GM18498 (cell line): Measurements from ENCODE around the gene BTBD9.

Experiments
- ATAC-seq: cut with Tn5 transposase; IDR thresholded peaks from one replicate; pipeline ENCODE4 v1.9.1; 2021; ENCODE audit warnings: mild to moderate bottlenecking, moderate library complexity; ENCODE audit not compliant: unreplicated experiment

BTBD9 gene

DNA sequence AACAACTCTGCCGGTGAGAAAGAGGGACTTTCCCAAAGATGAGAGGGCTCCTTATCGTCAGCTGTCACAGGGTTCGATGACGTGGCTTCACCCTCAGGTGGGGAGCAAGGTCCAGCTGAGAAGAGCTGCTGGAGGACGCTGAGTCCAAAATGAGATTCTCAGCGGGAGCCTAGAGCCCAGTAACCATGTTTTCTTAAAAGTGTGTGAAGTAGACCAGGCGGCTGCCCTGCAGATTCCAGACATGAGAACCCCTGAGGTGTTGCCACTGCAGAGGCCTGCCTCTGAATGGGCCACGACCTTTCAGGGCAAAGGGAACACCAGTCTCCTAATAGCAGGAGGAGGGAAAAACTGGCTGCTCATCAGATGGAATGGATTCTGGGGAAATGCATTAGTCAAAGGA lies 375.1 kb downstream of the BTBD9 start:
- ATAC-seq = no peak

DNA sequence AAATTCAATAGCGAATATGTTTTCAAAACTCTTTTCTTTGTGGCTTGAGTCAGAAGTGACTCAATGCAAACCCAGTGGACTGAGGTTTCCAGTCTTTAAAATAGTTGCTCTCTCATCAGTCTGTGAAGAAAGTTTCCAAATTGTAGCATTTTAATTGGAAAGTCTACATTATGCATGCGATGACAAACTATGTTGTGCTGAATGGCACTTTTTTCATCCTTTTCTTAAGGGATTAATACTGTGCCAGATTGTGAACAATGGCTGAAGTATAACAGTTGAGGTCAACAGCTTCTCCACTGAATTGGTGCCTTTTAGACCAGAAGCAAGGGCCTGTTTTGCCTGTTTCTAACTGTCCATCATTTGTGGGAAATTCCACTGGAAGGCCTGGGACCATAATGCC lies 377.1 kb downstream of the BTBD9 start:
- no peak for ATAC-seq

DNA sequence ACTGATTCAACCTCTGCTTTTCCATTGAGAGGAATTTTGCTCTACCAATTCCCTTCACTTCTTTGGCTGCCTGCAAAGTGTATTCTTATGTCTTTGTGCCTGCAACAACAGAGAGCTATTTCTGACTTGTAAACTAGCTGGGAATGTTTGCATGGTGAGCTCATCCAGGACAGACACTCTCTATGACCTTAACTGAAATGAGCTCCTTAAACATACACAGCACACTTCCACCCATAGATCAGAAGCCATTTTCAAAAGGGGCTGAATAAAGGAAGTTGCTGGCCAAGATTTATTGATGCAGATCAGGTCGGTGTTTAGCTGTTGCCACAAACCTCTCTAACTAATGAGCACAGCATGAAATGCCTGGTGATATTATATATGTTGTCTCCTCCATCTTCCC lies 377.7 kb downstream of the BTBD9 start:
- no peak for ATAC-seq

DNA sequence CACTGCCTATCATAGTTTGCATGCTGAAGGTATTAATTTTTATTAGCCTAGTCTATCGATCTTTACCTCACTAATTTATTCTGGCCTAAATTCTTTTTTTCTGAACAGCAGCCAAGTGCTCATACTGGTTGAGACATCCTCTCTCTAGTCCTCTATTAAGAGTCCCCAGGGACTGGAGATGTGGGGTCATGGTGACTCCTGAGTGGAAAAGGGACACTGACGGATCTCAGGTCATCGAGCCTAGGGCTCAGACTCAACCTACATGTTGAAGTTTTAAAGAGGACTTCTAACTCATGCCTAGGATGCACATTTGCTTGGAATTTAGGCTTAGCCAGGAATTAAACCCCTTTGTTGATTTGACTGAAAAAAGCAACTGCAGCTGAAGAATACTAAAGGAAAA lies 378.1 kb downstream of the BTBD9 start:
- no peak for ATAC-seq

DNA sequence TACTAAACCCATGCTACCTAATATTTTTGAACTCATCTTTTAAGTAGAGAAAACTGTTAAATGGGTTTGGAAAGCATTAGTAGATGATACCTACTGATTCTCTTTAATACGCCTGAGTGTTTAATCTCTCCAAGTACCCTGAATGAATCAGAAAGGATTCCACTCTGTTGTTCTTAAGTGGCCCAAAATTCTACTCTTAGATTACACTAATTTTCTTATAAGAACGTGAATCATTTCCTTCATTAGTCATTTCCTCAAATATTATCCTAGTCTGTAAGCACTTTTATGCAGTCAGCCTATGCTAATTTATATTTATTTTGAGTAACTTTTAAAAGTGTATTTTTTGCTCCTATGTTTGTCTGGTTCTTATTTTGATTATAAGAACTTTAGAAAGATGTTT lies 380.0 kb downstream of the BTBD9 start:
- ATAC-seq = no peak

DNA sequence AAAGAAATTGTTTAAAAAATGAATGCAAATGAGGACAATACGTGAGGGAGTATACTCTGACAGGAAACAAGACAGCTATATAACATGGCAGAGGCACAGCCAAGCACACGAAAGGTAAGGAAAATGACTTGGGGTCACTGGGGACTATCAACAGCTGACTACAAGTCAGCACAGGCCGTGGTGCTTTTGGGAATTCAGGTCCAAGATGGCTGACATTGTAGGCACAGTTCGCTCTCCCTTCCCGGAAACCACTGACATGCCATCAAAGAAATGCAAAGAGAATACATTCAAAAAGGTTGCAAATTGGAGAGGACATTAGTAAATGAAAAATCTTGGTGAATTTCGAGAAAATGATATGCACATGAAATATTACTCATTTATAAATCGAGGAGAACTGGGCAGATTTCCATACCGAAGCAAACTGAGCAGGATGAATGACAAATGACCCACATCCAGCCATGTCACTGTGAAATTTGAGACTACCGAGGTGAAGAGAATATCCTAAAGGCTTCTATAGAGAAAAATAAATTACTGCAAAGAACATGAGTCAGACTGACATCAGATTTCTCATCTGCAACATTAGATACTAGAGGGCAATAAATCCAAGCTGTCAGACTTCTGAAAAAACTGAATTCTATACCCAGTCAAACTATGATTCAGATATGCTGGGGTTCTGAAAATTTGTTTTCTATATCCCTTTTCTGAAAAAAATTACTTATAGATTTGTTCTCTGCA lies 391.1 kb downstream of the BTBD9 start:
- no peak for ATAC-seq

DNA sequence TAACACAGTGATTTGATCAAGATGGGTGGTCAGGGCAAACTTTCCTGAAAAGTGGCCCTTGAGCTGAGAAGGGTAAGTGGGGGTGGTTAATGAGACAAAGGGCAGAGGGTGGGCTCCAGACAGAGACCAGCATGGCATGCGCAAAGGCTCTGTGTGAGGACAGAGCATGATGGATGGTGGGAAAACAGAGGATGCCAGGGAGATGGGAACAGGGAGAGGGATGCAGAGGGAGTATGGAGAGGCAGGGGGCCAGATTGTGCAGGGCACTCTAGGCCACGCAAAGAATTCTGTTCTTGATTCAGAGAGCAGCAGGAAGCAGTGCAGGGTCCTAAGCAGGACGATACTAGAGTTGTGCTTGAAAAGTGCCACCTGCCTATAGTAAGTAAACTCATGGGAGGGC lies 394.4 kb downstream of the BTBD9 start:
- ATAC-seq = no peak

DNA sequence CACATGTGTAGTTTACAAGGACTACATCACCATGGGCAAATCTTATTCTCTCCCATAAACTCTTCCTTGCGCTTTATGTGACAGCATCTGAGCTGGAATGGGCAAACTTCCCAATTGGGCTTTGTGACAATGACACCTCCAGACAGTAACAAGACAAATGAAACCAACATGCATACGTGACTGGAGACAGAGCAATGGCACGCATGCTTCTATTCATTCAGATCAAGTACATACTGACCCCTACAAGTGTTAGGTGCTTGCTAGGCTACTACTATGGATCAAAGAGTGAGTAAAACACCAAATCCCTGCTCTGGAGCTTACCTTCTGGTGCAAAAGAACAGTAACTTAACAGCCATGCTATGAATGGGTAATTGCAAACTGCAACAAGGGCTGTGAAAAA lies 394.9 kb downstream of the BTBD9 start:
- no peak for ATAC-seq

DNA sequence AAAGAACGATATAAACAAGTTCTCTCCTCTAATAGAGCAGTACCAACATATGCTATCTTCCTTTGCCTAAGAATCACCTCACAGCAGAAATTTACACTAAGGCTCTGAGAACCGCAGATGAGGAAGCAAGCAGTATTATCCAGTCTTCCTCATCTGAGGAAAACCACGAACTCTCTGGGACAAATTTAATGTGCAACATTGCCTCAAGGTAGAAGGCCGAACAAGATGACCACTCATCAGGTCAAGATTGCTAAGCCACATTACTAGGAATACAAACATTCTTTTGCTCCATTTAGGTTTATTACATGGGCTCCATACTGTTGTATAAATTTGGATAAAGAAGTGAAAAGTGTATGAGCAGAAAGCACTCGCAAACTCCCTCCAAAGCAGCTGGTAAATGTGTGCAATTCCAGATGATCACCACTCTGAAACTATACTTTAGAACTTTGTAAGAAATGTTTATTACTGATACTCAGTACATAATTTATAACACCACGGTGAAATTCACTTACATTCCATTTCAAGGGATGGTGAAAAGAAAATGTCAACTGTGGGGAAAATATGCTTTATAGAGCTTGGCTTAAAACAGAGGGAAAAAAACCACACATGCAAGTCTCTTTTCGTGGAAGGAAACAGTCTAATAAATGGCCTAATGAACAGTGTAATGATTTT lies 398.4 kb downstream of the BTBD9 start:
- ATAC-seq = no peak

DNA sequence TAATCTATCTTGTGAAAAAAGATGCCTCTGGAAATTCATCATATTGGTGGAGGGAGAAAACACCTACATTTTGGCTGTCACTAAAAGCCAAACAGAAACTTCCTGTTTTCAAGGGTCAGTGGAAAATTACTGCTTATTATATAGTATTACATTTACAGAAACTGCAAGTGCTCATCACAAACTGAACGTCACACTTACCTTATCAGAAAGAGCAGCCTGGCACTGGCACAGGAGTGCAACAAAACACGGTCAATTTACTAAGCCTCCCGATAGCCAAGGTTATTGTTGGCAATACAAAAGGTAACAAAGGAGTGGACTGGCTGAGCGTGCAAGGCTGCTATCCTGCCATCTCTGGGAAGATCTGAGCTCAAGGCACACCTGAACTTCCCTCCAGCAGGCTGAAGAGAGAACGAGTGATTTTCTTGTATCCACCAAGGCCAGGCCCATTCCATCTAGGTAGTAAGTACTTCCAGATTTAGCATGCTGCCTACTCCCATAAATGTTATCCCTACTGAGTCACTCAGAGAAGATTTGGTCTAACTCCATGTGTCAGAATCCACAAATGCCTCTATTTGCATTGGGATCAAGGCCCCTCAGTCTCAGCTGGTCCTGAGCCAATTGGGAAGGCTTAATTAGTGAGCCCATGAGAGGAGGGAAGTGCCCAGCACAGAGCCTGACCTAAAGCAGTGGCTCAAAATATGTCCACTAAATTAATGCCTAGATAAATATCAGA lies 399.8 kb downstream of the BTBD9 start:
- ATAC-seq = no peak

DNA sequence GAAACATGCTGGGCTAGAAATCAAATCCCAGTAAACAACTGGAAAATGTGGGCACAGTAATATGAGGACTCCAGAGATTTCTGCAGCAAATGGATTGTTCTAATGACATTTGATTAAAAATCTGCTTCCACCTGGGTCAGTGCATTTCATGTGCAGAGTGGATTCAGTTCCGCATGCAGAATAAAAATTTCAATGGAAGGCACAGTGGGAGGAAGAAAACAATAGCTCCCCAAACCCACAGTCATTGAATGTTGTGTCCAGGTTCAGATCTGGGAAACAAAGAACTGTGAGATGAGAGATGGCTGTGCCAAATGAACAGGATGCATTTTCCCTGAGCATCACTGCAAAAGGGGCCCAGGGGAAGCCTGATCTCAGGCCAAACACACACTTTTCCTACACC lies 403.1 kb downstream of the BTBD9 start:
- ATAC-seq = no peak

DNA sequence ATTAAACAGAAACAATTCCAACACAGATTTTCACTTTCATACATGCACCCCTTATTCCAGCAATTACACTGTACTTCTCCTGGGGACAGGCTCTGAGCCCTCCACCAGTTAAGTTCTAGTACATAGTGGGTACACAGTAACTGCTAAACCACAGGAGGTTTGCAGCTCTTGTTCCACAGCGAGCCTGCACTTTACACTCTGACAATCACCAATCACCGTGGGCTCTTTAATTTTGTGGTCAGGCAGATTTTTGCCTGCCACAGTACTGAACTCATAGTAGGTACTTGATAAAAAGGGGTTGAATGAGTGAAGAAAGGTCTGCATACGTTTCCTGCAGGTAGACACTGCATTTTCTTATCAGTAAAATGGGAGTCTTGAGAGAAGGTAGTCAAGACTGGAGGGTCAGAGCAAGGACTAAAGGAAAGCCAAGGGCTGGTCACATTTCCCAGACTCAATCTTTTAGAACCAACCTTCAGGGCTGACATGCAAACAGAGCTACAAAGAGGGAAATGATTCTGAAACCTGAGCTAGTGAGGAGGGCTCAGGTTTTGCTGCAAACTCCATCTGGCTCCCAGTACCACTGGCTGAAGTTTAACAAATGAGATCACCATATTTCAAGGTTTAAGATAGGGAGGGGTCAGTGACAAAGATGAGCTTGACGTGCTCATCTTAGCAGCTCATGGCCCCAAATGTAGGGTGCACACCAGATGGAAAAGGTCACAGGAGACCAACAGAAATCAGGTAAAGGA lies 404.6 kb downstream of the BTBD9 start:
- peak; percentile 80 for ATAC-seq

DNA sequence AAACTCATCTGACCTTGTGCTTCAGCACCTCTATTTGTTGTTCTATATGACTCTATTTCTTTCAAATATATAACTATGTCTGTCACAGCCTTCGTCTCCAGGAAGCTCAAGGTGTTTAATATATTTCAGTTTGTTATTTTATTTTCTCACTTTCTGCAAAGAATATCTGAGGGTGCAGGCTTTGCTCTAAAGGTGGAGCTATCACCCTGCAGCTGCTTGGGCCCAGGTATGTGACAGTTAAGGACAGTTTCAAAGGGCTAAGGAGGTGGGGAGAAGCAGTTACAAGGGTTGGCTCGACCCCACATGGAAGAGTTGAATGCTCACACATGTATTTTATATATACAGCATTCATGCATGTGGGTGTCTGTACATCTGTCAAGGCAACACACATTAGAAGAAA lies 405.6 kb downstream of the BTBD9 start:
- no peak for ATAC-seq

DNA sequence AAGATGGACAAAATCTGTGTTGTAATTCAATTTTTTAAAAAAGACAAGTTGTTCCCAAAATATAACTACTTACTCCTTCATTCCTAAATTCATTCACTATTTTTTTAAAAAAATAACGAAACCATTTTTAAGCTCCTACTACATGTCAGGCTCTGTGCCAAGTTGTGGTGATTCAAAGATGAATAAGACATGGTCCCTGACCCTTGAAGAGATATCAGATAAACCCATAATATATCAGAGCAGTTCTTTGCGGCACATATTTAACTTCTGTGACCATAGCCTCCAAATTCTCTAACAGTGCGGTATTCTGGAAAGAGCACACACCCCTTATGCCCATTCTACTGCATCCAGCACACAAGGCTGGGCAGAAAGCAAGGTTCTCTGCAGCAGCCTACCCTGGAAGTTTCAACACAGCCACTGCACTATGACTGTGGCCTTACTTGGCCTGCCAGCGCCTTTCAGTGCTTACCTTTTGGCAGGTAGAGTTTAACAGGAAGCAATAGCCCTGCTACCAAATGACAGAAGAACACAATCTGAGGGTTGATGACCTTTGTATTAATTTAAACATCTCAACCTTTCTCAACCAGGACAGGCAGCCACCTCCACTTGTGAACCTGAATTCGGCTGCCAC lies 406.5 kb downstream of the BTBD9 start:
- no peak for ATAC-seq

DNA sequence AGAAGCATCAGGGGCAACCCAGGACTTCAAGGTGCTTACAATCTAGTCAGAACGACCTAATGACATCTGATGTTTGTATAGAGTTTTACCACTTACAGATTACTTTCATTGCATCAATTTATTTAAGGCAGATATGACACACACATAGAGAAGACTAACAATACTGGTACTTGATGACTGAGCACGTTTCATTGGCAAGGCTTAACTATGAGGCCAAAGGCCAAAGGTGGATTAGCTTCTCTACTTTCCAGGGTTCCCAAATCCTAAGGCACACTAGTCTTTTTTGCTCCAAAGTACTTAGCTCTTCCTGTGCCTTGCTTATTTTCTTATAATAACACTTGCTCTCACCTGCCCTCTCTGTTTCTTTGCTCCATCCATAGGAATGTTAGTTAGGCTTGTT lies 414.0 kb downstream of the BTBD9 start:
- ATAC-seq = no peak

DNA sequence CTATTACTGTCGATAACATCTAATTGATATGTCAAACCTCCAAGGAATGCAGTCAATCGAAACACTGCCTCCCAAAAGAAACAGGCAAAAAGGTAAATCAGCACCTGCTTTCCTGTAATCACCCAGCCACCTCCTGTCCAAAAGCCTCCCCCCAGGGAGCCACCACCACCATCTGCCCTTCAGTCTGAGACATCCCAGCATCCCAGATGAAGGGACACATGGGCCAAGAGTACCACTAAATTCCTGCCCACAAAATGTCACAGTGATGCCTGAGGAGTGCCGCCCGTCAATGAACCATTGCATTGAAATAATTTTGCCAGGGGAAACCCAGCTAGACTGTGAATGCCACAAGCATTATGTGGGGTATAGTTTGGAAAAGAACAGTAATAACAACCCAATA lies 418.5 kb downstream of the BTBD9 start:
- ATAC-seq = no peak

DNA sequence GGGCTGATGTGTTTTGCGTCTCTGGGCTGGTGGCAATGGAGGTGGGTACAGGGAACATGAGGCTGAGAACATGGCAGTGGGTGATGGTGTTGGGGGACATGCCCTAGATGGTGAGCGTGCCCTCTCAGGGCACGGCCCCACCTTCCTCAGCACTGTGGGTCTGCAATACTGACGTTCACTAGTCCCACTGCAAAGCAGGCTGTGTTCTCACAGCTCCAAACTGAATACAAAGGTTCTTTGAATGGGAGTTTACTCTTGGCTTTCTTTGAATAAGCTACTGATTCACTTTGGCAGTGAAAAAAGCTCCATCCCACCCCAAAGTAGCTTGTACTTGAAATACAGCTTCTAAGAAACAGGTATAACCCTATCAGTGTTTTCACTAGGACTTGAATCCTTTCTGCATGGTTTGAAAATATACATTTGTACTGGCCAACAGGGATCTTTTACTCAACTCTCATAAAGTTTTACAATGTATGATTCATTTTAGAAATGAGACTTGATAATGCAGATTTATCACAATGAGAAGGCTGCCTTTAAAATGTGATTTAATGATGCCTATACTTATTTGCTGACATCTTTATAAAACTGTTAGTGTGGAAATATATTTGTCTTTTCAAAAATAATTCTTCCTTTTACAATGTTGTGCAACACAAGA lies 419.5 kb downstream of the BTBD9 start:
- ATAC-seq = no peak

DNA sequence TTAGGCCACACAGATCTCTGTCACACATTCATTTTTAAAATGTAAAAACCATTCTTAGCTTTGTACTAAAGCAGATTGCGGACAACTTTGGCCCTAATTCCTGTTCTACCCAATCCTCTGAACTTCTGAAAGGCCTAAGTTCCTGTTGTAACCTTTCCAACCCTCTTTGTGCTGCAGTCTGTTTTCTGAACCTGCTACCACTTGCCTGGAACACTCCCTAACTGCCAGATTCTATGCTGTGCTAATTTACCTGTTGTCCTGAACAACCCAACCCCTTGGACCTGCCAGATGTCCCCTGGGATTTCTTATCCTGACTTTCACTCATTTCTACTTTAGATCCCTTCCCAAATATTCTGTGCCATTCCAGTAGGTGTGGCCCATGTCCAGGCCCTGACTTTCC lies 421.5 kb downstream of the BTBD9 start:
- ATAC-seq = no peak

DNA sequence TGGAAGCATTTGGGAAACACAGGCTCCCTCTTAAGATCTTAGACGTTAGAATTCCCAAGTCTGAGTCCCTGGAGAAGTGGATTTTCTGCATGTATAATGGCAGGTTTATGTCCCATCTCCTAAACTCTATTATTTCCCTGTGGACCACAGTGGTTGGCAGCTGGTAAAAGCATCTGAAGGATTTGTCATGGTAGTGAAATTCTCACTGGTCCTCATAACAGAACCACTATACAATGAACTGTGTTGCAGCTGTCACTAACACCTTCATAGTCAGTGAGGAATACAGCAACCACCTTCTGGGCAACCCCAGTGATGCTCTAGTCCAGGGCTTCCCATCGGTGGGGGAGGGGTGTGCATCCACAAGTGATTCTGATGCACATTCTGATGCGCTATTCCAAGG lies 423.3 kb downstream of the BTBD9 start:
- ATAC-seq = no peak

DNA sequence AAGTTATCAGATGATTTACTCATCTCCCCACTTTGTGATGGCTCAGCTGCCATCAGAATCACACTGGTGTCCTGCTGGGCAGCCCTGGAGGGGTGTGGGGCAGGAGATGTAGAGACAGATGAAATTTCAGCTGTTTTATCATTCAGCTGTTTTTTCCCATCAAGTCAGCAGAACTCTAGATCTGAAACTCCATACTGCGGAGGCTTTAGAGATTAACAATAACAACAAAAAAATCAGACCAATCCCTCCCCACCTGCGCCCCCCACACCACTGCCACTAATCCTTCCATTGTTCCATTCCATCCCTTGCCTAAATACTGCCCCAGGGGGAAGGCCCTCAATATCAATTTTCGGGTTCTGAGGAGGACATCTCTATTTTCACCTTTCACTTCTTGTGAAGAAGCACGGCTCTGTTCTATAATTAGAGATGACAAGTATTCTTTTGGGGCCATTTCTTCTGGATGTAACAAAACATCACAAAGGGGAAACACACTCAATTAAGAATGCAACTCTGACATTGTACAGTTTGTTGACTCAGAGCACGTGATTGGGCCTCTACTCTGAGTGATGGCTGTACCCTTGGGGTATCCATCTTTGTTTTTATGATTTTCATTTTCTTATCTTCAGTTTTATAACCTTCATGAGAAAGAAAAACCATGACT lies 423.9 kb downstream of the BTBD9 start:
- no peak for ATAC-seq
